GM12874 (cell line): ENCODE data around the gene AKNA.

ENCODE experiments used
- CTCF ChIP-seq: IDR thresholded peaks from 2 replicates; pipeline ENCODE4 v1.5.1; 2011; ENCODE audit warnings: low read depth, mild to moderate bottlenecking, control low read depth, low read length, moderate library complexity; ENCODE audit not compliant: insufficient read depth

The AKNA gene

GRCh38 chr9:114317665-114318357, 70.0 kb downstream of the AKNA start:
- no peak for TF ChIP-seq CTCF

GRCh38 chr9:114316605-114317230, 71.1 kb downstream of the AKNA start:
- TF ChIP-seq CTCF = no peak

GRCh38 chr9:114315723-114316363, 71.9 kb downstream of the AKNA start:
- no peak for TF ChIP-seq CTCF

DNA sequence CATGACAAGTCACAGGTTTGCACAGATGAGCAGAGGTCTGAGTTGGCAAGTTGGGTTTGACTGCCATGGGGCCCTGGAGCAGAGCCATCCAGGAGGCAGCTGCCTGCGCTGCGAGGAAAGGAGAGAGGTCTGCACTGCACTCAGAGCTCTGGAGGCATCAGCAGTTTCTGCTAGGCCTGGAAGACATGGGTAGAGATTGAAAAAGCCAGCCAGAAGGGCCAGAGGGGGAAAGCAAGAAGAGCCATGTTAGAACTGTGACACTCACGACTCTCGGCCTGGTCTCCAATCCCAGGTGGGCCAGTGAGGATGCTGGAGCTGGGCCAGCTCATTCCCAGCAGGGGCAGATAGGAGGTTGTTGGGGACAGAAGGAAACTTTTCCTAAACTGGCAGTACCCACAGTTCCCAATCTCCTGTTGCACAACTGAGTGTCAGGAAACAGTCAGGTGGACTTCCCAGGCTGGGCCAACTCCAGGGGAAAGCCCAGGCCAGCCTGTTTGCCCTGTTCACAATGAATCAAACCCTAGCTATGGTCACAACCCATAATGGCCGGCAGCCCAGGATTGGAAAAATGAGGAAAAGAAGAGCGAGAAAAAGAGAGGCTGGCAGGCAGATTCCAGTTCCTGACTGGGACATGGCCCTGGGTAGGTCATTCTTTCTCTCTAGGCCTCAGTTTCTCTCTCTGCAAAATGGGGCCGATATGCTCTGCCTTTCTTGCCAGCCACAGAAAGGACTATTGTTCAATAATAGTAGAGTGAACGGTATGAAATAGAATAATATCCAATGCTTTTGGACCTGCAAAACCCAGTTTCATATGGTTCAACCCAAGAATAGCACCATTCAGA, 72.7 kb downstream of the AKNA start:
- TF ChIP-seq CTCF = no peak

DNA sequence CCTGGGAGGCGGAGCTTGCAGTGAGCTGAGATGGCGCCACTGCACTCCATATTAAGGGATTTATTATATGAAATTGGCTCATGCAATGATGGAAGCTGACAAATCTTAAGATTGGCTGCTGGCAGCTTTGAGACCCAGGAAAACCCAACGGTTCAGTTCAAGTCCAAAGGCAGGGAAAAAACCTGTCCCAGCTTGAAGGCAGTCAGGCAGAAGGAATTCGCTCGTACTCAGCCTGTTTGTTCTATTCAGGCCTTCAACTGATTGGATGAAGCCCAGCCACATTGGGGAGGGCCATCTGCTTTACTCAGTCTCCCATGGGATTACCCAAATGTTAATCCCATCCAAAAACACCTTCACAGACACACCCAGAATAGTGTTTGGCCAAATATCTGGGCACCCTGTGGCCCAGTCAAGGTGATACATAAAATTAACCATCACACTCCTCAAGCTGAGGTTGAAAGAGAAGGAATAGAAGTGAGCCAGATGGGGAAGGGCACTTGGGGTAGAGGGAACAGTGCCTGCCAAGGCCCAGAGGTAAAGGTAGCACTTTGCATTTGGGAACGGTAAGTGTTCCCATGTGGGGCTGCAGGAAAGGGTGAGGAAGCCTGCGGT, 73.4 kb downstream of the AKNA start:
- no peak for TF ChIP-seq CTCF

DNA sequence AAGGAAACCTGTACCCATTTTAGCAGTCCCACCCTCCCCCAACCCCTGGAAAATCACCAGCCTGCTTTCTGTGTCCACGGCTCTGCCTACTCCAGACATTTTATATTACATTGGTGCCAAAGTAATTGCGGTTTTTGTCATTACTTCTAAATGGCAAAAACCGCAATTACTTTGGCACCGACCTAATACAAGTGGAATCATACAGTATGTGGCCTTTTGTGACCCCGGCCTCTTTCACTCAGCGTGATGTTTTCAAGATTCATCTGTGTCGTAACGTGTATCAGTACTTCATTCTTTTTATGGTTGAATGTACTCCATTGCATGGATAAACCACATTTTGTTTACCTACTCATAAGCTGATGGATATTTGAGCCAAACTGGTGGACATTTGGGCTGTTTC, 74.6 kb downstream of the AKNA start:
- TF ChIP-seq CTCF = no peak

DNA sequence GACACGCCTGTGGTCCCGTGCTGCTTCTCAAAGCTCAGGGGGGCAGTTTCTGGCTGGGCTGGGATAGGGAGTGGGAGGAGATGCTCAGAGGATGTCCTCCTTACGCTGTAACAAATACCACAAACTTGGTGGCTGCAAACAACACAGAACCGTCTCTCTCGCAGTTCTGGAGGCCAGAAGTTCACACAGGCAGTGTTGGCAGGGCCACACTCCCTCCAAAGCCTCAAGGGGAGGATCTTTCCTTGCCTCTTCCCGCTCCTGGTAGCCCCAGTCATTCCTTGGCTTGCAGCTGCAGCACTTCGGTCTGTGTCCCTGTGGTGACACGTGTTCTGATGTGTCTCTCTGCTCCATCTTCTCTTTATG, 75.3 kb downstream of the AKNA start:
- no peak for TF ChIP-seq CTCF
